Epithelial cell of esophagus (primary cell): ENCODE data around the gene MYO18A.
"Not testable (repeated sequence)": the region's sequence is repeated elsewhere in the genome, so short reads cannot be mapped to it uniquely, and the experiment has no call there.

Source experiments
- DNase-seq: peaks from one replicate; pipeline ENCODE4 v3.0.0; 2010; ENCODE audit warnings: low read depth
- H3K4me3 ChIP-seq: 2 replicates; pipeline ENCODE4 v1.5.1; 2011; ENCODE audit warnings: mild to moderate bottlenecking, low read length, control low read depth
- TF ChIP-seq, protein P1 (sequence below): IDR thresholded peaks from 2 replicates; pipeline ENCODE4 v1.5.1; 2011; ENCODE audit warnings: low read depth, mild to moderate bottlenecking, low read length, control low read depth, inconsistent platforms; ENCODE audit not compliant: insufficient read depth; ENCODE audit errors: missing control alignments

Gene MYO18A

DNA sequence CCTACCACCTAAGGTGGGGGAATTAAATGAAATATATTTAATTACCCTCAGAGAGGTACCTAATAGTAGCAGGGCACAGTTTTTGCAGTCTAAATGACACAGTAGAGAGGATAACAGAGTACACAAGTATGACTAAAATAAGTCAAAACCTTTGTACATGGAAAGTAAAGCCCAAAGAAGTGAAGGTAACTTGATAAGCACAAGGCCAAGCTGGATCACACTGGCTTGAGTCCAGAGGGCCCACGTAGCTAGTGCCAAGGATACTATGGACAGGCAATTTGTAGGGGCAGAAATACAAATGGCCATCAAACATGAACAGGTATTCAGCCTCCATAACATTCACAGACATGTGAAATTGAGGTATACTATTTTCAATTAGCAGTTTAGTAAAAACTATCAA lies 7.6 kb downstream of the MYO18A start:
- H3K4me3 ChIP-seq: no peak overlapping the region
- DNase-seq: no peak
- TF ChIP-seq, protein P1, sequence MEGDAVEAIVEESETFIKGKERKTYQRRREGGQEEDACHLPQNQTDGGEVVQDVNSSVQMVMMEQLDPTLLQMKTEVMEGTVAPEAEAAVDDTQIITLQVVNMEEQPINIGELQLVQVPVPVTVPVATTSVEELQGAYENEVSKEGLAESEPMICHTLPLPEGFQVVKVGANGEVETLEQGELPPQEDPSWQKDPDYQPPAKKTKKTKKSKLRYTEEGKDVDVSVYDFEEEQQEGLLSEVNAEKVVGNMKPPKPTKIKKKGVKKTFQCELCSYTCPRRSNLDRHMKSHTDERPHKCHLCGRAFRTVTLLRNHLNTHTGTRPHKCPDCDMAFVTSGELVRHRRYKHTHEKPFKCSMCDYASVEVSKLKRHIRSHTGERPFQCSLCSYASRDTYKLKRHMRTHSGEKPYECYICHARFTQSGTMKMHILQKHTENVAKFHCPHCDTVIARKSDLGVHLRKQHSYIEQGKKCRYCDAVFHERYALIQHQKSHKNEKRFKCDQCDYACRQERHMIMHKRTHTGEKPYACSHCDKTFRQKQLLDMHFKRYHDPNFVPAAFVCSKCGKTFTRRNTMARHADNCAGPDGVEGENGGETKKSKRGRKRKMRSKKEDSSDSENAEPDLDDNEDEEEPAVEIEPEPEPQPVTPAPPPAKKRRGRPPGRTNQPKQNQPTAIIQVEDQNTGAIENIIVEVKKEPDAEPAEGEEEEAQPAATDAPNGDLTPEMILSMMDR: no peak

DNA sequence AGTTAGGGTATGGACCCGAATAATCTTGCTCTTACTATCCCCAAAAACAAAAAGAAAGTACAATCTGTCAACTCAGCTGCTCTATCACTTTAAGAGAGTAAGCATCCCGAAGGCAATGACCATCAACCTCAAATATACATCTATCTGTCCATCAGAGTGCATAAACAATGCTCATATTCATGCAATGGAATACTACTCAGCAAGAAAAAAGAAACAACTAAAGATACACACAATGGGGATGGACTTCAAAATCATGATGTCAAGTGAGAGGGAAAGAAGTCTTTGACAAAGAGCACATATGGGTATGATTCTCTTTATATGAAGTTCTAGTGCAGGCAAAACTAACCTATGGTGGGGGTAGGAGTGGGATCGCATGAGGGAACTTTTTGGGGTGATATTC lies 9.5 kb downstream of the MYO18A start:
- H3K4me3 ChIP-seq: no peak overlapping the region
- DNase-seq: no peak
- TF ChIP-seq, protein P1: no peak

DNA sequence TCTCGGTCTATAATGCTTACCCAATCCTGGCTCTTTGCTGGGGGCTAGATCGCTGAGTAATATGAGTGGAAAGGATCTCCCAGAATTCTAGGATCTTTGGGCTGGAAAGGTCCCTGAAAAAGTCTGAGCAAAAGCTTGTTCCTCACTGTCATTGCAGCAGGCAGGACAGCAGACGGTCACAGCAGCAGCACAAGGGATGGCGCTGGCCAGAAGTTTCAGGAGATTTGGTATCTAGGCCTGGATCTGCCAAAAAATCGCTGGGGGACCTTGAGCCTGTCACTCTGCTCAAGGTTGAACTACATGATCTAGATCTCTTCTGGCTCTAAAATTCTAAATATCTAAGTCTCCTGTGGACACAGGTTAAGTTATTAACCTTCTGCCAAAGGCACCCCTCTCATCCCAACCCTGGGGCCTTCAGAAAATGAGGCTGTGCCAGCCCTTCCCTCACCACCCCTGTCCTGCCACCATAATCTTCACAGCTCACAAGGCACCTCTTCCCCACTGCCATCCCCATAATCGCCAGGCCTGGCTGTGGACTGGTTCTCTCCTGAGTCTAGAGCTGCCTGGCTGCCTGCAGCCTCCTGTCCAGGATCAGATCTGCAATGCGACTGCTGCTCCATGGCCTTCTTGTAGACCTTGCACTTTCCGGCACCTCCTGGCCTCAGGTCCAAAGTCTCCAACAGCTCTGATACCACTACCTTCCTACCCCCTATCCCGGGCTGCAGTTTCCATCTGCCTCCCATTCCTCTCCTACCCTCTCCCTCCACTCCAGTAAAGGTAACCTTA lies 10.2 kb downstream of the MYO18A start:
- TF ChIP-seq, protein P1: no peak
- no peak for DNase-seq
- H3K4me3 ChIP-seq: no peak overlapping the region

DNA sequence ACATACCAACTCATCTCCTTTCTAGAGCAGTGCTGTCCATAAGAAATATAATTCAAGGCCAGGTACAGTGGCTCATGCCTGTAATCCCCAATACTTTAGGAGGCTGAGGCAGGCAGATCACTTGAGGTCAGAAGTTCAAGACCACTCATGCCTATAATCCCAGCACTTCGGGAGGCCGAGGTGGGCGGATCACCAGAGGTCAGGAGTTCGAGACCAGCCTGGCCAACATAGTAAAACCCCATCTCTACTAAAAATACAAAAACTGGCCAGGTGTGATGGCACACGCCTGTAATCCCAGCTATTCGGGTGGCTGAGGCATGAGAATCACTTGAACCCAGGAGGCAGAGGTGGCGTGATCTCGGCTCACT lies 11.5 kb downstream of the MYO18A start:
- not testable (repeated sequence) for DNase-seq

DNA sequence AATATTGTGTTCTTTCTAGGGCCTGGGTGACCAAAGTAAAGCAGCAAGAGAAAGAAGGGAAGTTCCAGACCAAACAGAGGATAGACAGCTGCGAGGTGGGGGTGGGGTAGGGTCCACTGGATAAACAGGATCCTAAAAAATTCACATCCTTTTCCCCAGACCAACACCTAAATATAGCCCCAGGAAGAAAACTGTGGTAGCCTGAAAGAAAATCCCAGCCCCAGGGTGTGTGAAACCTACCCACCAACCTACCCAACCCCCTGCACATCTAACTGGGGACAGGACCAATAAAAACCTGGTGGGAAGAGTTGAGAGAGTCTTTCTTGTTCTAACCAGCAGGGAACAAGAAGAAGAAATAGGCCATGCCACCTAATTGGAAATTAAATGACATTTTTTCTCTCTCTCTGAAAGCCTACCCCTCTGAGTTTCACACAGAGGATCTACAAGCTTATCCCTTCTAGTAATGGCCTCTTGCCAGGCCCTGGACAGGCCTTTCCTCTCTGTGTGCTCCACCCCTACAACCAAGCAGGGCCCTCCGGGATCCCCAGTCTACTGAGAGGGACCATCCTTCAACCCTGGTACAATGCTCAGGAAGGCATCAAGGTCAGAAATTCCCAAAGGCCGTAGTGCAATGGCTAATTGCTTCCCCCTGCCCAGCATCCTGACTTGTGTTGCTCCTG lies 12.0 kb downstream of the MYO18A start:
- no peak overlapping the region for H3K4me3 ChIP-seq
- DNase-seq: no peak
- TF ChIP-seq, protein P1: no peak

More for the DNA sequence above, 11.5 kb downstream of the MYO18A start:
- H3K4me3 ChIP-seq: not testable (repeated sequence)

DNA sequence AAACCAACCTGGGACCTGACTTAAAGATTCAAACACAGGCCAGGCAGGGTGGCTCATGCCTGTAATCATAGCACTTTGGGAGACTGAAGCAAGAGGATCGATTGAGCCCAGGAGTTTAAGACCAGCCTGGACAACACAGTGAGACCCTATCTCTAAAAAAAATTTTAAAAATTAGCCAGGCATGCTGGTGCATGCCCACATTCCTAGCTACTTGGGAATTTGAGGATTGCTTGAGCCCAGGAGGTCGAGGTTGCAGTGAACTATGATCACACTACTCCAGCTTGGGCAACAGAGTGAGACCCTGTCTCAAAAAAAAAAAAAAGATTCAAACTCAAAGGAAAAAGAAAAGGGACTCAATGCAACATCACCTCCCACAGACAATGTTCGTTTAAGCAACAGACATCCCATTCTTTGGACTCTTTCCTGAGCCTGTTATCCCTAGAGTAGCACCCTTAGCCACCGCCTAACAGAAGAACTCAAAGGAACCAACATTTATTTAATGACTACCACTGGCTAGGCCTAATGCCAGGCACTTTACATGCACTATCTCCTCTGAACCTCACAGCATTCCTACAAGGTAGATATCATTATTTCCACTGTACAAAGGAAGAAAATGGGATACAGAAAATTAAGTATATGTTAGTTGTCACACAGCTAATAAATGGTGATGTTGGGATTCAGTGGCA lies 12.7 kb downstream of the MYO18A start:
- DNase-seq: no peak
- H3K4me3 ChIP-seq: no peak overlapping the region
- TF ChIP-seq, protein P1: no peak

DNA sequence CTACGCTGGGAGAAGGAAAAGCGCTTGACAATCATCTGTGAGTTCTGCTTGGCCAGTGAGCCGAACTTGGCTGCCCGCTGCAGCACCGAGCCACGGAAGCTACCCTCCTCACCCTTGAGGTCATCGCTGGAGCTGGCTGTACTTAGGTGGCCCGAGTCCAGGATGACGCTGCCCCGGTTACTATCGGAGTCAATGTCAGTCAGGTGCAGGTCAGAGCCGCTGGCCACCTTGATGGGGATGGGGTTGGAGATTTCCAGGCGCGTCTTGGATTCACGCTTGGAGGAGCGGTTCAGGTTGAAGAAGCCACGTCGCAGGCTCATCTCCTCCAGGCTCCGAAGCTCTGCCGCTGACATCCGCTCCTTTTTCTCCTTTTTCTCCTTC lies 13.7 kb downstream of the MYO18A start:
- TF ChIP-seq, protein P1: no peak
- no peak for DNase-seq
- H3K4me3 ChIP-seq: no peak overlapping the region
